Adrenal gland (tissue), 12 donors: ENCODE data around the gene STC2. TPM values are rescaled to one million over a fixed set of nuclear protein-coding genes. Genes with fewer than 3 reads are reported as not detected.

ENCODE experiments used
- DNase-seq, 7 donors: peaks; one replicate each; pipeline ENCODE4 v3.0.0-alpha.2; 2019 to 2020
- H3K27ac ChIP-seq, 5 donors: fragments of 200-600 bp; sonication (generic) in 4 of 5; 1 replicate in 3 of 5; 2 replicates in 2 of 5; pipeline versions ENCODE4 v1.5.1 to v1.8.0; 2016 to 2020; ENCODE audit warnings: mild to moderate bottlenecking in 1 of 5
- H3K27me3 ChIP-seq: fragments of 200-600 bp; 2 replicates; pipeline ENCODE4 v1.8.0; 2021
- H3K36me3 ChIP-seq, 2 donors: fragments of 200-600 bp; replicated peaks in 1 of 2; 1 replicate in 1 of 2; 2 replicates in 1 of 2; pipeline versions ENCODE4 v1.5.1 to v1.8.0; 2018 to 2022
- H3K4me1 ChIP-seq, 2 donors: fragments of 200-600 bp; replicated peaks in 1 of 2; 1 replicate in 1 of 2; 2 replicates in 1 of 2; pipeline versions ENCODE4 v1.5.1 to v1.8.0; 2018 to 2021
- H3K4me3 ChIP-seq, 4 donors: fragments of 200-600 bp; sonication (generic) in 3 of 4; one replicate each; pipeline ENCODE4 v1.5.1; 2016 to 2018
- H3K9me3 ChIP-seq, 3 donors: fragments of 200-600 bp; sonication (generic) in 1 of 3; replicated peaks in 1 of 3; 1 replicate in 2 of 3; 2 replicates in 1 of 3; pipeline versions ENCODE4 v1.5.1 to v1.8.0; 2016 to 2021
- POLR2A ChIP-seq, 2 donors: fragments of 450-650 bp; IDR thresholded peaks; one replicate each; pipeline ENCODE4 v1.6.1; 2017; ENCODE audit warnings: antibody characterized with exemption in 2 of 2, mild to moderate bottlenecking in 2 of 2, moderate library complexity in 1 of 2
- WGBS, 4 donors: extraction: QIAGEN DNeasy Blood & Tissue Kit in 2 of 4; methylation state at CpG; one replicate each; pipeline versions ENCODE4 v1.1.5 to v1.1.7; 2013 to 2017; 5-methylcytosine and 5-hydroxymethylcytosine counted together
- intact Hi-C, 2 donors: fragments of 100-400 bp; cut with DNase I; formaldehyde crosslinking; loops; one replicate each; pipeline versions ENCODE4 v1.14.1 to v1.15.0; 2022 to 2023
- polyA plus RNA-seq, 3 donors: library from polyadenylated mRNA; stranded (reverse); fragments of 200-250 nt in 2 of 3; fragments of 350-450 nt in 1 of 3; fragmentation: Illumina TruSeq in 1 of 3; extraction: RNeasy Lipid Tissue Mini Kit (QIAGEN cat#74804) in 1 of 3; gene quantifications; one replicate each; pipeline ENCODE4 v1.2.3, GENCODE V29; 2013 to 2014
- total RNA-seq, 9 donors: library from RNA; depleted of rRNA in 4 of 9; stranded (reverse); fragments of >200 nt in 4 of 9; fragments of 120-200 nt in 1 of 9; fragmentation: NEBNext Ultra II Directional in 1 of 9; extraction: Animal tissue kit (Norgen Biotek cat#: 25700) in 1 of 9; gene quantifications; one replicate each; pipeline versions ENCODE4 v1.1.0 to v1.2.4, GENCODE V29; 2013 to 2023
- TF ChIP-seq, protein P1 (sequence below), 6 experiments: fragments of 450-650 bp in 4 of 6; fragments of 200-600 bp in 2 of 6; sonication (generic) in 1 of 6; IDR thresholded peaks; 1 replicate in 5 of 6; 2 replicates in 1 of 6; pipeline versions ENCODE4 v1.5.1 to v1.8.0; 2016 to 2021; ENCODE audit warnings: antibody characterized with exemption in 6 of 6, mild to moderate bottlenecking in 2 of 6, moderate library complexity in 1 of 6
- donor health status: healthy with polysubstance abuse.
- donor health status: Bipolar disorder and iron deficiency.
- donor health status: DM: yes; HTN: yes; CAD: no.
- donor health status: DM: no; HTN: no; CAD: no.
- donor health status: DM: no; HTN: no; CAD: no.
- donor health status: DM: yes; HTN: yes; CAD: no.

STC2 gene
- total and polyA plus RNA-seq, 12 donors: 0.28 to 3.5 (median 1.0) TPM

DNA sequence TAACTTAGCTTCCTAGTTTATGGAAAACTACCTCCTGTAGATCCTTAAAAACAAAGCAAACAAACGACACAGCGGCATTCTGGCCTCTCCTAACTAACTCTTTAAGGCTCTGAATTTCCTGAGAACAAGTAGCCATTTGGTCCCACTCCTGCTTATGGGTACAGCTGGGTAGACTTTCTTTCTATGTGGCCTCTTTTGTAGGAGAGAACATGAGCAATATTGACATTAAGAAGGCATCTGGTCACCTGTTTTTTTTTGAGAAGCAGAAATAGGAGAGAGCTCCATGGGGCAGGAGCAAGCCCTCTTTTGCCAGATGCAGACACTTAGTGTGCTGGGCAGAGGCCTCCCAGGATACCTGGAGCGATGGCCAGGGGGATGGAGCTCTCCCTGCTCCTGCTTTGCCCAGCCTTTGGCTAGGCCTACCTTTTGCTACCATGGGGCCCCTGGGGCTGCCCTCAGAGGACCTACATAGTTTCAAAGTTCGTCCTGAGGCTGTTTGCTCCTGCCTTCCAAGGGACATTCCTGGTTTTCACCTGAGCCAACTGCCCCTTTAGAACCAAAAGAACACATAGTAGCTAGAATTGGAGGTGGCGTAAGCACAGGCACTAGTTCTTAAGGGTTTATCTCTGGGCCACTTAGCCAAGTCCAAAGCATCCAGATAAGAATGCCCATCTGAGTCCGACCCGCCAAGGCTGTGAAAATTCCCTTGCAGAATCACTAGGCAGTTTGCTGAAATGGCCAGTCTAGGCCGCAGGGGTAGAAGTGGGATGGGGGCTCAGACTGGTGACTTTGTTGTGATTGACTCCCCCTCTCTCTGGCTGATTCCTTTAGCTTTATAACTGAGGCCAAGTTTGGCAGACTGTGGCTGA is 2.4 kb upstream of the STC2 start:
- H3K27me3 ChIP-seq: peaks cover 48% of the 10 kb centered on the region
- no peak for DNase-seq
- WGBS, 4 donors: 83 to 90% (median 89%) methylated on average over 5 to 8 of the region's 8 CpGs
- H3K27ac ChIP-seq: no peak overlapping the region
- intact Hi-C loops: loop anchor here (2.0 kb wide), 1 partner anchor 36 kb away; no protein-coding TSS in a partner anchor
- H3K36me3 ChIP-seq: no peaks in the 10 kb centered on the region
- TF ChIP-seq POLR2A (IDR thresholded peaks at IDR 0.05): no peak
- TF ChIP-seq, protein P1, sequence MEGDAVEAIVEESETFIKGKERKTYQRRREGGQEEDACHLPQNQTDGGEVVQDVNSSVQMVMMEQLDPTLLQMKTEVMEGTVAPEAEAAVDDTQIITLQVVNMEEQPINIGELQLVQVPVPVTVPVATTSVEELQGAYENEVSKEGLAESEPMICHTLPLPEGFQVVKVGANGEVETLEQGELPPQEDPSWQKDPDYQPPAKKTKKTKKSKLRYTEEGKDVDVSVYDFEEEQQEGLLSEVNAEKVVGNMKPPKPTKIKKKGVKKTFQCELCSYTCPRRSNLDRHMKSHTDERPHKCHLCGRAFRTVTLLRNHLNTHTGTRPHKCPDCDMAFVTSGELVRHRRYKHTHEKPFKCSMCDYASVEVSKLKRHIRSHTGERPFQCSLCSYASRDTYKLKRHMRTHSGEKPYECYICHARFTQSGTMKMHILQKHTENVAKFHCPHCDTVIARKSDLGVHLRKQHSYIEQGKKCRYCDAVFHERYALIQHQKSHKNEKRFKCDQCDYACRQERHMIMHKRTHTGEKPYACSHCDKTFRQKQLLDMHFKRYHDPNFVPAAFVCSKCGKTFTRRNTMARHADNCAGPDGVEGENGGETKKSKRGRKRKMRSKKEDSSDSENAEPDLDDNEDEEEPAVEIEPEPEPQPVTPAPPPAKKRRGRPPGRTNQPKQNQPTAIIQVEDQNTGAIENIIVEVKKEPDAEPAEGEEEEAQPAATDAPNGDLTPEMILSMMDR (IDR thresholded peaks at IDR 0.05): no peak
- peaks cover 7 to 26% of the 10 kb centered on the region in 2 donors for H3K4me1 ChIP-seq
- no peak overlapping the region for H3K4me3 ChIP-seq
- no peaks in the 10 kb centered on the region for H3K9me3 ChIP-seq

DNA sequence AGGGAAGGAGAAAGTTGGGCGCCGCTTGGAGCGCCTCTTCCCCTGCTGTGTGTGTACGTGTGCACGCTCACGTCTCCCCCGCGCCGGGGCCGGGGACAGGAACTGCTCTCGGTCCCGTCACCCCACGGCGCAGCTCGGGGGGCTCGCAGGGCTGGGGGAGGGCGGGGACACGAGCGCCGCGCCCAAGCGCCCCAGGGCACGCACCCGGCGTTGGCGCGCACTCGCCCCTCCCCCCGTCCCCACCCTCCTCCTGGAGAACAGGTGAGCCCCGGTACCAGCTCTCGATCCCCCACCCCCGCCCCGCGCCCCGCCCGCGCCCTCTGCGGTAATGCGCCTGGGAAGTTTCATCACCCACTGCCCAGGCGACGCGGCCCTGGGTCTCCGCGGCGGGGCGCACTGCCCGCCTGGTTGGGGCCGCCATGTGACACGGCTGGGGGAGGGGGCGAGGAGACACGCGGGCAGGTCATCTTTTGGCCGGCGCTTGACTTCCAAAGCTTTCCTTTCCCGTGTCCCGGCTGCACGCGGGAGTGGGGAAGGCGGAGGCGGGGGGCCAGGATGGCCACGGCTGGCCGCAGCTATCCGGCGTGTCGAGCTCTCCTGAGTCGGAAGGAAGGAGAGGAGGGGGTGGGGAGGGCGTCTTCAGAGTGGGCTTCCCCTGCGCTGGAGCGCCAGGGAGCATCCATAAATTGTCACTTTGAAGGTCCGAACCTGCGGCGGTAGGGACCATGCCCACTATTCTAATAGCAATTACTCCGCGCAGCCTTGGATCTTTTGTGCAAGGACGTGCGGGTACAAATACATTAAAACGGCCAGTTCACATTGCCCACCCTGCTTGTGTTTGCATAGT is 1.5 kb upstream of the STC2 start:
- no peaks in the 10 kb centered on the region for H3K36me3 ChIP-seq
- no peak for DNase-seq
- peaks cover 56% of the 10 kb centered on the region for H3K27me3 ChIP-seq
- H3K4me3 ChIP-seq: peak overlapping the region in 1 of 4 donors; percentile 49
- H3K9me3 ChIP-seq: no peaks in the 10 kb centered on the region
- intact Hi-C loops: loop anchor here (2.0 kb wide), 1 partner anchor 35 kb away; no protein-coding TSS in a partner anchor
- TF ChIP-seq, protein P1 (IDR thresholded peaks at IDR 0.05): no peak
- no peak for TF ChIP-seq POLR2A (IDR thresholded peaks at IDR 0.05)
- WGBS, 4 donors: 8 to 34% (median 13%) methylated on average over 13 to 77 of the region's 77 CpGs
- H3K27ac ChIP-seq: no peak overlapping the region
- H3K4me1 ChIP-seq: peaks cover 7 to 26% of the 10 kb centered on the region in 2 donors

DNA sequence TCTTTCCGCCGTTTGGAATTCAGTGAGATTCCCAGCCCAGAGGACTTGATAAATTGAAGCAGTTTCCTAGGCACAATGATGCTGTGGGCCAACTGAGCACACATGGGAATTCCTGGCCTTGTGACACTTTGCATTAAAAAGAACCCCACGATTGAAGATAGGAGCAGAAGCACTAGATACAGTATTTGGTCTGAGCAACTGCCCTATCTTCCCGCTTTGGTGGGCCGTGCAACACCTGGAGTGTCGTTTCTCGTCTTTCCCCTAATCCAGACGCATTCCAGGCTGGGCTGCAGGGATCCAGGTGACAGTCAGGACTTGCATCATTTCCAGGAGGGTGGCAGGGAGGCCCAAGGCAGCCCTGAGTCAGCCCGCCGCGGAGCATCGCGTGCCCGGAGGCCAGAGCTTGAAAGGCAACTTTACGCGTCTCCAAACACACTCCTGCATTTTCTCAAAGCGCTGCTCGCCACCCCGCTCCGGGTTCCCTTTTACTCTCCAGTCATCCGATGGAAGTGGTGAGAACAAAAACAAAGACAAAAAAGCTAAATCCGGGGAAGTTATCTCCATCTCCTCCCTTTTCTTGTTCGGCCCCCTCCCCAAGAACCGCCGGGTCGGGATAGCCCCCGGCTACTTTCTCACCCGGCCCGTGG is 753 bp upstream of the STC2 start:
- Histone ChIP-seq H3K27ac (no peak overlapping the region), H3K4me3 (peak overlapping the region in 1 of 4 donors; percentile 49), H3K36me3 (no peaks in the 10 kb centered on the region), H3K9me3 (no peaks in the 10 kb centered on the region), H3K4me1 (peaks cover 7 to 31% of the 10 kb centered on the region in 2 donors), H3K27me3 (peaks cover 60% of the 10 kb centered on the region)
- DNase-seq: no peak
- intact Hi-C loops: no loop called here
- 2 to 3% (median 3%) methylated on average over 22 to 29 of the region's 29 CpGs for WGBS, 4 donors
- TF ChIP-seq, protein P1 (IDR thresholded peaks at IDR 0.05): no peak
- TF ChIP-seq POLR2A (IDR thresholded peaks at IDR 0.05): no peak
